Measurements from ENCODE around the gene FKBP2.

GRCh38 chr11:64233913-64234586 lies 6.8 kb upstream of the FKBP2 start, which contains the start of gene VEGFB:
- TF ChIP-seq CTCF (IDR thresholded peaks at IDR 0.05) (no peak), POLR2AphosphoS5 (IDR thresholded peaks at IDR 0.05; ENCODE audit: insufficient read depth in 1 of 2, low read depth in 1 of 2) (peak in 1 of 2 donors; percentile 88), POLR2A (IDR thresholded peaks at IDR 0.05) (peak in 1 of 2 donors; percentile 43)
